Loucy (cell line): Measurements from ENCODE around the gene CORO2B.

Experiments
- H2AFZ ChIP-seq: fragments of 200-600 bp; sonication (generic); 2 replicates; pipeline ENCODE4 v1.6.0; 2016; ENCODE audit warnings: antibody characterized with exemption, mild to moderate bottlenecking, low read length, moderate library complexity
- H3F3A ChIP-seq: fragments of 200-600 bp; 2 replicates; pipeline ENCODE4 v1.6.0; 2016; ENCODE audit warnings: antibody characterized with exemption, low read depth, mild to moderate bottlenecking
- H3K27me3 ChIP-seq: fragments of 200-600 bp; sonication (generic); 2 replicates; pipeline ENCODE4 v1.6.1; 2014; ENCODE audit warnings: low read length, mild to moderate bottlenecking; ENCODE audit not compliant: insufficient read depth, poor library complexity, severe bottlenecking
- H3K36me3 ChIP-seq: fragments of 200-600 bp; sonication (generic); 2 replicates; pipeline ENCODE4 v1.6.1; 2016; ENCODE audit warnings: low read length; ENCODE audit not compliant: insufficient read depth
- H3K4me1 ChIP-seq: fragments of 200-600 bp; sonication (generic); 2 replicates; pipeline ENCODE4 v1.5.1; 2014; ENCODE audit warnings: low read length, mild to moderate bottlenecking; ENCODE audit not compliant: insufficient read depth, poor library complexity, severe bottlenecking
- H3K4me2 ChIP-seq: fragments of 200-600 bp; sonication (generic); 2 replicates; pipeline ENCODE4 v1.6.0; 2014; ENCODE audit warnings: antibody characterized with exemption, low read length, low read depth, mild to moderate bottlenecking; ENCODE audit not compliant: poor library complexity, severe bottlenecking
- H3K4me3 ChIP-seq: fragments of 200-600 bp; sonication (generic); 2 replicates; pipeline ENCODE4 v1.5.1; 2014; ENCODE audit warnings: low read length, mild to moderate bottlenecking, mixed read lengths; ENCODE audit not compliant: poor library complexity, severe bottlenecking
- H3K79me2 ChIP-seq: fragments of 200-600 bp; sonication (generic); 2 replicates; pipeline ENCODE4 v1.6.1; 2014; ENCODE audit warnings: low read length; ENCODE audit not compliant: insufficient read depth
- H3K9ac ChIP-seq: fragments of 200-600 bp; sonication (generic); 2 replicates; pipeline ENCODE4 v1.6.0; 2014; ENCODE audit warnings: mild to moderate bottlenecking, low read depth, low read length, moderate library complexity; ENCODE audit not compliant: poor library complexity, severe bottlenecking
- H3K9me2 ChIP-seq: fragments of 200-600 bp; sonication (generic); replicated peaks from 2 replicates; pipeline ENCODE4 v1.6.1; 2016; ENCODE audit warnings: low read depth, low read length, mixed read lengths
- H3K9me3 ChIP-seq: fragments of 200-600 bp; sonication (generic); 2 replicates; pipeline ENCODE4 v1.6.1; 2014; ENCODE audit warnings: mild to moderate bottlenecking, antibody characterized with exemption, low read length, low read depth; ENCODE audit not compliant: insufficient read depth
- H4K20me1 ChIP-seq: fragments of 200-600 bp; sonication (generic); 2 replicates; pipeline ENCODE4 v1.6.0; 2014; ENCODE audit warnings: antibody characterized with exemption, low read length, mild to moderate bottlenecking; ENCODE audit not compliant: insufficient read depth, poor library complexity, severe bottlenecking
- CTCF ChIP-seq: fragments of 200-600 bp; sonication (generic); conservative IDR thresholded peaks from 2 replicates; pipeline ENCODE4 v1.5.1; 2014; ENCODE audit warnings: mild to moderate bottlenecking, antibody characterized with exemption, low read length
- EZH2phosphoT487 ChIP-seq: fragments of 200-600 bp; IDR thresholded peaks from 2 replicates; pipeline ENCODE4 v1.6.1; 2018; ENCODE audit warnings: antibody characterized with exemption, mild to moderate bottlenecking, moderate library complexity, borderline replicate concordance

The CORO2B gene

GRCh38 chr15:68595260-68595564, 16.4 kb downstream of the CORO2B start:
- H3K27me3 ChIP-seq: no peaks in the 10 kb centered on the region
- no peak overlapping the region for H3K4me2 ChIP-seq
- H3K79me2 ChIP-seq: no peaks in the 10 kb centered on the region

GRCh38 chr15:68595761-68596160, 17.0 kb downstream of the CORO2B start:
- no peaks in the 10 kb centered on the region for H3K9me2 ChIP-seq
- no peaks in the 10 kb centered on the region for H3K79me2 ChIP-seq
- H4K20me1 ChIP-seq: no peaks in the 10 kb centered on the region
- no peaks in the 10 kb centered on the region for H3F3A ChIP-seq
- H3K27me3 ChIP-seq: no peaks in the 10 kb centered on the region
- H3K36me3 ChIP-seq: no peaks in the 10 kb centered on the region
- no peak overlapping the region for H2AFZ ChIP-seq
- TF ChIP-seq CTCF: no peak
- TF ChIP-seq EZH2phosphoT487: no peak
- H3K9ac ChIP-seq: no peak overlapping the region
- H3K4me1 ChIP-seq: no peaks in the 10 kb centered on the region
- H3K4me2 ChIP-seq: no peak overlapping the region
- H3K9me3 ChIP-seq: no peaks in the 10 kb centered on the region
- no peak overlapping the region for H3K4me3 ChIP-seq

More at GRCh38 chr15:68595260-68595564, 16.4 kb downstream of the CORO2B start:
- Histone ChIP-seq H2AFZ (no peak overlapping the region), H3K9me3 (no peaks in the 10 kb centered on the region), H3K36me3 (no peaks in the 10 kb centered on the region), H3K9me2 (no peaks in the 10 kb centered on the region), H3K9ac (no peak overlapping the region), H4K20me1 (no peaks in the 10 kb centered on the region), H3F3A (no peaks in the 10 kb centered on the region), H3K4me1 (no peaks in the 10 kb centered on the region), H3K4me3 (no peak overlapping the region)
- TF ChIP-seq EZH2phosphoT487 (no peak), CTCF (no peak)

GRCh38 chr15:68596691-68597090, 17.9 kb downstream of the CORO2B start:
- Histone ChIP-seq H2AFZ (no peak overlapping the region), H3K9ac (no peak overlapping the region), H3K4me3 (no peak overlapping the region), H3K36me3 (no peaks in the 10 kb centered on the region), H4K20me1 (no peaks in the 10 kb centered on the region), H3K9me2 (no peaks in the 10 kb centered on the region), H3K79me2 (no peaks in the 10 kb centered on the region), H3K4me1 (no peaks in the 10 kb centered on the region), H3K27me3 (no peaks in the 10 kb centered on the region), H3F3A (no peaks in the 10 kb centered on the region), H3K9me3 (no peaks in the 10 kb centered on the region), H3K4me2 (no peak overlapping the region)
- TF ChIP-seq CTCF (no peak), EZH2phosphoT487 (no peak)
